HG03565 (cell line): ENCODE results near the gene NPIPB8.
"Not testable (repeated sequence)": the region's sequence is repeated elsewhere in the genome, so short reads cannot be mapped to it uniquely, and the experiment has no call there.

Source experiments
- ATAC-seq: cut with Tn5 transposase; IDR thresholded peaks from one replicate; pipeline ENCODE4 v1.9.1; 2021; ENCODE audit warnings: mild to moderate bottlenecking, moderate library complexity; ENCODE audit not compliant: unreplicated experiment

Gene NPIPB8

GRCh38 chr16:28606291-28607115 lies 31.4 kb upstream of the NPIPB8 start:
- ATAC-seq: no peak

GRCh38 chr16:28607116-28607623 lies 30.7 kb upstream of the NPIPB8 start:
- ATAC-seq: no peak

- not testable (repeated sequence) for ATAC-seq
These were observed 30.0 kb upstream of the NPIPB8 start for GRCh38 chr16:28607681-28608495.

GRCh38 chr16:28608496-28608808 lies 29.4 kb upstream of the NPIPB8 start:
- not testable (repeated sequence) for ATAC-seq

GRCh38 chr16:28608867-28609596 lies 28.8 kb upstream of the NPIPB8 start:
- not testable (repeated sequence) for ATAC-seq

GRCh38 chr16:28609631-28610594 lies 28.0 kb upstream of the NPIPB8 start, which contains the start of gene SULT1A1:
Gene SULT1A1, minus strand, starts transcription at chr16:28610044. Its CDS starts 1,189 bp downstream, at chr16:28608855.
- ATAC-seq: no peak

- no peak for ATAC-seq
These were observed 27.2 kb upstream of the NPIPB8 start for GRCh38 chr16:28610595-28611191.

GRCh38 chr16:28612359-28613280 lies 25.2 kb upstream of the NPIPB8 start:
- ATAC-seq: not testable (repeated sequence)

GRCh38 chr16:28613912-28614311 lies 24.0 kb upstream of the NPIPB8 start:
- not testable (repeated sequence) for ATAC-seq

GRCh38 chr16:28614561-28614960 lies 23.3 kb upstream of the NPIPB8 start:
- ATAC-seq: not testable (repeated sequence)

- not testable (repeated sequence) for ATAC-seq
These were observed 22.2 kb upstream of the NPIPB8 start for GRCh38 chr16:28615486-28616223.

GRCh38 chr16:28616224-28616577 lies 21.7 kb upstream of the NPIPB8 start:
- not testable (repeated sequence) for ATAC-seq

GRCh38 chr16:28616636-28617035 lies 21.2 kb upstream of the NPIPB8 start:
- ATAC-seq: no peak

- no peak for ATAC-seq
These were observed 20.0 kb upstream of the NPIPB8 start for GRCh38 chr16:28617874-28618273.

- not testable (repeated sequence) for ATAC-seq
These were observed 17.5 kb upstream of the NPIPB8 start for GRCh38 chr16:28620316-28620715.

- no peak for ATAC-seq
These were observed 16.2 kb upstream of the NPIPB8 start for GRCh38 chr16:28621481-28622155.

GRCh38 chr16:28622532-28623171 lies 15.2 kb upstream of the NPIPB8 start:
- ATAC-seq: not testable (repeated sequence)
